IMR-90 (cell line): ENCODE data around the gene HPRT1. TPM values are rescaled to one million over a fixed set of nuclear protein-coding genes. Genes with fewer than 3 reads are reported as not detected.

Source experiments
- ATAC-seq: fragments of 200-7000 bp; cut with Tn5 transposase; 2 replicates; pipeline ENCODE4 v1.9.1; 2020; ENCODE audit warnings: low read depth, mild to moderate bottlenecking, moderate library complexity
- BruUV-seq: library from RNA; stranded (reverse); fragments of 400-500 nt; replicated peaks from 2 replicates; lab custom pipeline; 2021; lab: Mats Ljungman, UMichigan
- CTCF ChIA-PET: fragments of 300-600 bp; formaldehyde crosslinking; extraction: SDS; loops from one replicate; lab custom pipeline; 2021; ENCODE audit warnings: antibody characterized with exemption; lab: Yijun Ruan, JAX
- POLR2A ChIA-PET: fragments of 300-600 bp; sonication (Branson Sonifier 250); formaldehyde crosslinking; loops from one replicate; lab custom pipeline; 2022; ENCODE audit warnings: antibody characterized with exemption; ENCODE audit not compliant: unreplicated experiment; lab: Charles Lee
- DNase-seq: peaks from one replicate; pipeline ENCODE4 v3.0.0; 2013
- H2AFZ ChIP-seq: replicated peaks from 2 replicates; pipeline ENCODE3; 2013; ENCODE audit warnings: low read length, mild to moderate bottlenecking; ENCODE audit not compliant: poor library complexity
- H2AK5ac ChIP-seq: 2 replicates; pipeline ENCODE4 v1.6.1; 2013; ENCODE audit warnings: low read depth, low read length, inconsistent platforms
- H2AK9ac ChIP-seq: replicated peaks from 2 replicates; pipeline ENCODE3; 2013; ENCODE audit warnings: mild to moderate bottlenecking, low read depth, low read length, moderate library complexity; ENCODE audit not compliant: poor library complexity
- H2BK120ac ChIP-seq: 2 replicates; pipeline ENCODE4 v1.6.1; 2013; ENCODE audit warnings: low read depth, low read length, inconsistent platforms
- H2BK15ac ChIP-seq: 3 replicates; pipeline ENCODE4 v1.6.1; 2013; ENCODE audit warnings: low read depth, low read length, inconsistent platforms
- H2BK20ac ChIP-seq: 2 replicates; pipeline ENCODE4 v1.6.1; 2013; ENCODE audit warnings: low read depth, mild to moderate bottlenecking, inconsistent platforms, low read length, moderate library complexity
- H2BK5ac ChIP-seq: 2 replicates; pipeline ENCODE4 v1.6.1; 2013; ENCODE audit warnings: mild to moderate bottlenecking, low read depth, low read length, inconsistent platforms; ENCODE audit not compliant: poor library complexity, severe bottlenecking
- H3K14ac ChIP-seq: replicated peaks from 2 replicates; pipeline ENCODE4 v1.6.1; 2013; ENCODE audit warnings: low read depth, low read length, inconsistent platforms
- H3K18ac ChIP-seq: 2 replicates; pipeline ENCODE4 v1.6.1; 2013; ENCODE audit warnings: low read depth, low read length, control low read depth
- H3K23ac ChIP-seq: 2 replicates; pipeline ENCODE4 v1.6.1; 2013; ENCODE audit warnings: low read depth, low read length, inconsistent platforms
- H3K27ac ChIP-seq: 2 replicates; pipeline ENCODE4 v1.5.1; 2013; ENCODE audit warnings: mild to moderate bottlenecking, control low read depth, low read length; ENCODE audit not compliant: insufficient read depth
- H3K27me3 ChIP-seq: 2 replicates; pipeline ENCODE4 v1.6.1; 2013; ENCODE audit warnings: low read length; ENCODE audit not compliant: control insufficient read depth, insufficient read depth
- H3K36me3 ChIP-seq: 2 replicates; pipeline ENCODE4 v1.6.1; 2013; ENCODE audit warnings: low read length, mixed read lengths; ENCODE audit not compliant: control insufficient read depth, insufficient read depth
- H3K4ac ChIP-seq: 2 replicates; pipeline ENCODE4 v1.6.1; 2013; ENCODE audit warnings: low read depth, low read length, inconsistent platforms
- H3K4me1 ChIP-seq: 2 replicates; pipeline ENCODE4 v1.6.1; 2013; ENCODE audit warnings: low read length, mixed read lengths; ENCODE audit not compliant: control insufficient read depth, insufficient read depth
- H3K4me2 ChIP-seq: 2 replicates; pipeline ENCODE4 v1.6.1; 2013; ENCODE audit warnings: low read depth, mild to moderate bottlenecking, control low read depth, low read length, moderate library complexity
- H3K4me3 ChIP-seq: 2 replicates; pipeline ENCODE4 v1.5.1; 2013; ENCODE audit warnings: low read depth, mild to moderate bottlenecking, control low read depth, low read length, moderate library complexity; ENCODE audit not compliant: insufficient read depth
- H3K56ac ChIP-seq: 2 replicates; pipeline ENCODE4 v1.6.1; 2013; ENCODE audit warnings: low read length, inconsistent platforms; ENCODE audit not compliant: insufficient read depth; ENCODE audit errors: extremely low read depth
- H3K79me1 ChIP-seq, 2 experiments: 2 replicates each; pipeline ENCODE4 v1.6.1; 2013; ENCODE audit warnings: low read length in 2 of 2, inconsistent platforms in 1 of 2, low read depth in 1 of 2
- H3K9ac ChIP-seq: 2 replicates; pipeline ENCODE4 v1.6.1; 2013; ENCODE audit warnings: low read depth, low read length, control low read depth
- H3K9me1 ChIP-seq: 2 replicates; pipeline ENCODE4 v1.6.1; 2013; ENCODE audit warnings: low read length, inconsistent platforms; ENCODE audit not compliant: insufficient read depth
- H3K9me3 ChIP-seq: 2 replicates; pipeline ENCODE4 v1.6.1; 2013; ENCODE audit warnings: low read length; ENCODE audit not compliant: control insufficient read depth, insufficient read depth
- H4K20me1 ChIP-seq: 2 replicates; pipeline ENCODE4 v1.6.1; 2013; ENCODE audit warnings: low read length, inconsistent platforms; ENCODE audit not compliant: insufficient read depth
- H4K5ac ChIP-seq: 2 replicates; pipeline ENCODE4 v1.6.1; 2013; ENCODE audit warnings: mild to moderate bottlenecking, low read depth, low read length, control low read depth
- H4K8ac ChIP-seq, 2 experiments: 2 replicates each; pipeline ENCODE4 v1.6.1; 2013; ENCODE audit warnings: low read depth in 2 of 2, low read length in 2 of 2, control low read depth in 1 of 2, inconsistent platforms in 1 of 2
- H4K91ac ChIP-seq: 2 replicates; pipeline ENCODE4 v1.6.1; 2013; ENCODE audit warnings: low read depth, low read length, inconsistent platforms; ENCODE audit not compliant: insufficient read depth
- FOS ChIP-seq: fragments of 150-350 bp; IDR thresholded peaks from 2 replicates; pipeline ENCODE4 v1.6.1; 2016; ENCODE audit warnings: low read depth, low read length
- MXI1 ChIP-seq: IDR thresholded peaks from 2 replicates; pipeline ENCODE4 v1.6.1; 2012; ENCODE audit warnings: low read depth, mild to moderate bottlenecking, low read length, moderate library complexity, borderline replicate concordance
- RAD21 ChIP-seq: IDR thresholded peaks from 2 replicates; pipeline ENCODE4 v1.6.1; 2012; ENCODE audit warnings: low read length, improper control_type of control experiment
- SMC3 ChIP-seq: fragments of 150-350 bp; IDR thresholded peaks from 2 replicates; pipeline ENCODE4 v1.6.1; 2016; ENCODE audit warnings: low read depth, mild to moderate bottlenecking, antibody characterized with exemption, low read length, moderate library complexity
- WGBS, 2 experiments: methylation state at CpG; one replicate each; pipeline versions ENCODE4 v1.1.5 to v1.1.7; 2013; ENCODE audit warnings: missing lambda C conversion rate in 2 of 2; ENCODE audit not compliant: insufficient read length in 1 of 2; ENCODE audit errors: extremely low coverage in 2 of 2; 5-methylcytosine and 5-hydroxymethylcytosine counted together
- dilution Hi-C: fragments of 300-500 bp; cut with HindIII; formaldehyde crosslinking; loops from one replicate; pipeline ENCODE4 v1.14.3; 2018; ENCODE audit warnings: low sequenced_read_pairs; ENCODE audit not compliant: unreplicated experiment
- in situ Hi-C: fragments of 300-500 bp; cut with MboI; formaldehyde crosslinking; loops from 3 replicates; pipeline ENCODE4 v1.14.3; 2019; ENCODE audit warnings: low sequenced_read_pairs, inconsistent platforms, mixed read lengths
- intact Hi-C: fragments of 100-400 bp; cut with micrococcal nuclease; formaldehyde crosslinking; loops from 2 replicates; pipeline ENCODE4 v1.10.0; 2022
- polyA plus RNA-seq, 3 experiments: library from polyadenylated mRNA; depleted of rRNA; stranded (reverse); fragments of >200 nt; gene quantifications; 2 replicates each; pipeline ENCODE4 v1.2.3, GENCODE V29; 2012; ENCODE audit warnings: low replicate concordance in 1 of 3
- total RNA-seq: library from RNA; depleted of rRNA; stranded (reverse); fragments of >200 nt; gene quantifications from 2 replicates; pipeline ENCODE4 v1.2.3, GENCODE V29; 2012

Gene HPRT1
- total and polyA plus RNA-seq, 2 of the 4 experiments (the other 2 are of a cell fraction): 7.0 to 30.3 TPM

- H3K18ac ChIP-seq: no peak overlapping the region
- ATAC-seq (no peak), DNase-seq (no peak)
- BruUV-seq: no TSS peak
- no CpG with 5 or more reads among the region's 5 CpGs for WGBS, 2 experiments
- in situ Hi-C loops (no loop called here), dilution Hi-C loops (no loop called here), intact Hi-C loops (no loop called here)
- H2AFZ ChIP-seq: no peak overlapping the region
- no peaks in the 10 kb centered on the region for H4K20me1 ChIP-seq
- no peaks in the 10 kb centered on the region for H3K27me3 ChIP-seq
- H4K5ac ChIP-seq: no peak overlapping the region
- no peak overlapping the region for H4K8ac ChIP-seq
- H3K4me1 ChIP-seq: no peaks in the 10 kb centered on the region
- H3K56ac ChIP-seq: no peak overlapping the region
- no peak overlapping the region for H3K4ac ChIP-seq
- no peak overlapping the region for H3K23ac ChIP-seq
- H2AK9ac ChIP-seq: no peak overlapping the region
- no peak overlapping the region for H3K4me3 ChIP-seq
- H3K9me3 ChIP-seq: no peaks in the 10 kb centered on the region
- H2BK120ac ChIP-seq: no peak overlapping the region
- H3K27ac ChIP-seq: no peak overlapping the region
- no peak overlapping the region for H2BK20ac ChIP-seq
- ChIA-PET CTCF (no interaction called here), POLR2A (no interaction called here)
- H3K36me3 ChIP-seq: peaks cover 8% of the 10 kb centered on the region; the same call in 1 of the 2 replicates
- H3K79me1 ChIP-seq: no peaks in the 10 kb centered on the region
- H2AK5ac ChIP-seq: no peak overlapping the region
- no peak overlapping the region for H3K4me2 ChIP-seq
- TF ChIP-seq RAD21 (no peak), SMC3 (no peak), FOS (no peak), MXI1 (no peak)
- no peak overlapping the region for H4K91ac ChIP-seq
- H2BK5ac ChIP-seq: no peak overlapping the region
- no peaks in the 10 kb centered on the region for H3K9me1 ChIP-seq
- H3K9ac ChIP-seq: no peak overlapping the region
- no peak overlapping the region for H2BK15ac ChIP-seq
- no peak overlapping the region for H3K14ac ChIP-seq
Measured at GRCh38 chrX:134416087-134416486, 43.9 kb upstream of the HPRT1 start.
